ENCODE measurements around the gene PDK3.
A peak's percentile ranks its signal among the peaks of the same experiment; 100 is the strongest.

PDK3 gene

GRCh38 chrX:24483596-24483995, 18.5 kb downstream of the PDK3 start:
- DNase-seq, result no peak

- DNase-seq, result peak; percentile 27
Observed at GRCh38 chrX:24485323-24485722, 20.2 kb downstream of the PDK3 start.

DNA sequence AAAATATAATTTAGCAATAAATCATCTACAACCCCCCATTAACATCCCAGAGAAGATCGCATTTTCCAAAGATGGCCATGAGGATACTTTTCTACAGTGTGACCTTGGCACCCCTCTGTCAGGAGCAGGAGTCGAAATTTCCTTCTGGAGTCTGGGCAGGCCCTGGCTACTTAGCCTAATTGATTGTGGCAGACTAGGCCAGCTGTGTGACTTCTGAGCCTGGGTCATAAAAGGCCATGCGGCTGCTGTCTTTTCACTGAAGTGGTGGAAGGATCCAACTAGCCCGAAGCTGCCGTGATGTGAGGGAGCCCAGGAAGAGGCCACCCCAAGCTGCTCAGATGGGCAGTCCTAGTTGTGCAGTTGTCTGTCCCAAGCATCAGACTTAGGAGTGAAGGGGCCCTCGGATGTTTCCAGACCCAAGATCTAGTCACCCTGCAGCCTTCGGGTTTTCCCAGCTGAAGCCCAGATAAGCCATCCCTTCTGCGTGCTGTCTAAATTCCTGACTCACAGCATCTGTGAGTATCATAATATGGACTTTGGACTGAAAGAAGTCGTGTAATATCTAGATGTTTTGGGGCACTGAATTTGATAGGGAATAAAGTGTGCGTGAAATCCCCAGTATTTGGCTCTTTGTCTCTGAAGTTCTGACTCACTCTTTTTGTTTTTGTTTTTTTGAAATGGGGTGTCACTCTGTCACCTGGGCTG, 21.0 kb downstream of the PDK3 start:
- no peak for DNase-seq

DNA sequence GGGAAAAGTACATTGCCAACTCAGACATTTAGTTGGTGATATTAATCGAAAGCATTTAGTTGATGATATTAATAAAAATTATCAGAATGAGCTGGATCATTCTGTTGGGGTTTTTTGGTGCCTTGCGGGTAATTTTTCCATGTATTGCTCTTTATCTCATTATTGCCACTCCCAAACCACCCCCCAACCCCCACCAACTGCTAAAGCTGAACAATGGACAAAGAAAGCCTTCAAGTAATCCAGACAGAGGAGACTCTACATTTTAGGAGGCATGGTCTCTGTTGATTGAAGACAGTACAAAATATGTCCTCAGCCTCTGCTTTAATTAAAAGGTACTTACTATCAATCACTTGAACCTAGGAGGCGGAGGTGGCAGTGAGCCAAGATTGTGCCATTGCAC, 22.5 kb downstream of the PDK3 start:
- peak; percentile 77 for DNase-seq

- no peak for DNase-seq
Observed at GRCh38 chrX:24491741-24492140, 26.7 kb downstream of the PDK3 start.

- DNase-seq, result no peak
Observed at GRCh38 chrX:24493740-24494581, 28.9 kb downstream of the PDK3 start.

- DNase-seq, result peak; percentile 73
Observed at GRCh38 chrX:24494647-24495075, 29.6 kb downstream of the PDK3 start.

- DNase-seq, result no peak
Observed at GRCh38 chrX:24495700-24496099, 30.6 kb downstream of the PDK3 start.

GRCh38 chrX:24498181-24498580, 33.1 kb downstream of the PDK3 start:
- peak; percentile 61 for DNase-seq

GRCh38 chrX:24498975-24499374, 33.9 kb downstream of the PDK3 start:
- peak; percentile 64 for DNase-seq

DNA sequence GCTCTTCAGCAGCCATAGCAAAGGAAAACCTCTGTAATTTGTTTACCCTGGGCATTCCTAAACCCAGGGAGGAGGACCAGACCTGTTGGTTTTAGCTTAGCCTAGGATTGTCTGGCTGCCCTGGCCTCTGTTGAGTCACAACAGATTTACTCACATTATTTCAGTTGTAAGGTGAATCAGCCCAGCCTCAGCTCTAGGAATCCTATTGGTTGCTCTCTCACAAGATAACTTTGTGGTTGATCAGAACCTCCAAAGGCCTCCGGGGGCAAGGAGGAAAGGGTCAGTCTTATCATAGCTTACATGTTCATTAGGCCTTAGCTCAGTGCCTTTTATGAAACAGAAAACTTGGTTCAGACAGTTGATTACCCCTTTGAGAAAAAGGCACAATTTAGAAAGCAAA, 41.0 kb downstream of the PDK3 start:
- DNase-seq, result peak; percentile 76

- no peak for DNase-seq
Observed at GRCh38 chrX:24508375-24508774, 43.3 kb downstream of the PDK3 start.

DNA sequence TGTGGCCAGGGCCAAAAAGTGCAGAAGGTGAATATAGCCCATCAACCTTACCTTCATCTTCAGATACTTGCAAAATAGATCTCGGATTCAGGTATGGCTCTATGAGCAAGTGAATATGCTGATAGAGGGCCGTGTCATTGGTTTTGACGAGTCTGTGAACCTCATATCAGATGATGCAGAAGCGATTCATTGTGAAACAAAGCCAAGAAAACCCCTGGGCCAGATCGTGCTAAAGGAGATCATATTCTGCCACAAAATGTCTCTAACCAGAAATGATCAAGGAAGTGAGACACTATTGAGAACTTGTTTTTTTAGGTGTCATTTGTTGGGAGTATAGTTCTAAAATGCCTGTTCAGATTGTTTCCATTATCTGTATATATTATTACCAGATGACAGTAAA, 48.3 kb downstream of the PDK3 start:
- no peak for DNase-seq

GRCh38 chrX:24515447-24515846, 50.4 kb downstream of the PDK3 start:
- peak; percentile 23 for DNase-seq

DNA sequence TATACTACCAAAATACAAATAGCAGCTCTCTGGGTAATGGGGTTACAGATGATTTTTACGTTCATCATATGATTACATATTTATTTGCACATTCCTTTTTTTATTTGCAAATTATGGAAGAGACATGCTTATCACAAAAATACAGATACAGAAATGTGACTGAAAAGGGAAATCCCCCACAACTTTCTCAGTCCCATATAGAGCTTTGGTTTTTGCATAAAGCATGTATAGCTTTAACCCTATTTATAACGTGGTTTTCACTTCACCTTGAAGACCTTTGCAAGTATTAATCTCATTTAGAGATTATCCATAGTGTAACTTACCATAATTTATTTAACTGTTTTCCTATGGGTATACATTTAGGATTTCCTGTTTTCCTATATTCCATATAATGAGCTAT, 55.4 kb downstream of the PDK3 start:
- DNase-seq, result no peak

GRCh38 chrX:24525455-24525854, 60.4 kb downstream of the PDK3 start:
- DNase-seq, result no peak

GRCh38 chrX:24526616-24527015, 61.5 kb downstream of the PDK3 start:
- no peak for DNase-seq

DNA sequence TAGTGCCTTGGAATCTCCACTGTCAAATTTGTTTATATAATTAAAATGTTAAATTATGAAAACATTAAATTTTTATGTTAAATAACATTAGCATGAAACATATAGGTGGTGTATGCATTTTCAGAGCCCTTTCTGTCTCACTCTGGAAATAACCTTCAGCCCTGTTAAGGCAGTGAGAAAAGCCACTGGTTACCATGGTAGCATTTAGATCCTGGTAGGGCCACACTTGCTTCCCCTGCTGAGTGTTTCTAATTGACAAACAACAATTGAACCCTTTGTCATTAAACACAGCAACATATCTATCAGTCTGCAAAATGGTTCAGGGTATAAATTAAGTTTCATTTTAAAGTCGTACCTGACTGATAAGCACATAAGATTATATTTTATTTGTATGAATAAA, 63.5 kb downstream of the PDK3 start:
- DNase-seq, result no peak

- no peak for DNase-seq
Observed at GRCh38 chrX:24536551-24536950, 71.5 kb downstream of the PDK3 start.

- DNase-seq, result no peak
Observed at GRCh38 chrX:24542756-24543155, 77.7 kb downstream of the PDK3 start.

GRCh38 chrX:24547961-24548360, 82.9 kb downstream of the PDK3 start:
- DNase-seq, result no peak

DNA sequence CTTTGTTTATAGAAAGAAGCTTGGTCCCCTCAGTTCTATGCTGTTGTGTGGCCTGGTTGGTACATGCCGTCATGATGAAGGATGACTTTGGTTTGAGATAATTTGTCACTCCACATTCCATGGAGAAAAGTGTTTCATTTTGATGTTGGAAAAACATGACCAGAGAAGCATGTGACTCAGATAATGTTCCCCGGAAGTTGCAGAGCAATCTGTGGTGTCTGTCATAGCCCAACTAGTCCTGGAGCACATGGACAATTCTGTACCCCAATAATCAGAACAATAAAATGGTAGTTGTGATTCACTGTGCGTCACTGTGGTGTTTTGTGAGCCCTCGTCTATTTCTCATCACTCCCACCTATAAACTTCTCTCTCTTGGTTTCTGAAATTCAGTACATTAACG, 85.1 kb downstream of the PDK3 start:
- no peak for DNase-seq

DNA sequence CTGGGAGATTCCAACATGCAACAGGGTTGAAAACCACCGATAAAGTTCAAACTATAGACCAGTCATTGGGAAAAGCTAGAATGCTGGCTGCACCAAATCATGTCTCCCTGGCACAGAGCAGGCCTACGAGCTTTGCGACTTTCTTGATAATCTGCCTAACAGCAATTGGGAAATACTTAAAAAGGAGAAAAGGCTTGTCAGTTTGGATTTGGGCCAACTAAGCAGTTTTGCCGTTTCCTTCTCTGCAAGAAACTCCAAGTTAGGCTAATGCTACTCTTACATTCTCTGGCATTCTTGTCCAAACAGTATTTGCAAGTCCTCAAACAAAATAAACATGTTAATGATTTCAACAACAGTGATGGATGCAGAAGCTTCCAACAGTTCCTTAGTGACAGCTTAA, 87.9 kb downstream of the PDK3 start:
- DNase-seq, result peak; percentile 14

DNA sequence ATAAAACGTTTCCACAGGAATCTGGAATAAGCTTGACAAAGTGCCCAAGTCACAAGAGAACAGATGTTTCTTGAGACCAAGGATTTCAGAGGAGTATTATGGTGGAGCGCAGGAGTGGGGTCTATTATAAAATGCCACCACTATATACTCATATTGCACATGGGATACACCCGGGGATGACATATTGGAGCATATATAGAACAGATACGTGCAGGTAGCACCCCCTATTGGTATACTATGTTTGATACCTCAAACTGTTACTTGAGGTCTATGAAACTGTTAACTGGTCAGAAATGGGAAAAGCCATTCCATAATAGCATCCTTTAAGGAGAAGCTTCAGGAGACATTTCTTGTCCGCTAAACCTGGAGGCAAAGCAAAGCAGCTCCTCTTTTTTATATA, 96.0 kb downstream of the PDK3 start:
- DNase-seq, result peak; percentile 39

Data from hematopoietic multipotent progenitor cell treated with erythropoietin and hydrocortisone succinate and interleukin-3 and kit ligand, for 6 days (in vitro differentiated cells).